Stimulated activated CD8-positive, alpha-beta memory T cell treated with anti-CD3 and anti-CD28 coated beads, Interleukin-12 subunit alpha, Interleukin-12 subunit beta, amount 100 ng/mL, for 4 hours (primary cell): ENCODE data around the gene FKBP9.
A peak's percentile ranks its signal among the peaks of the same experiment; 100 is the strongest.
"Not testable (repeated sequence)": the region's sequence is repeated elsewhere in the genome, so short reads cannot be mapped to it uniquely, and the experiment has no call there.

Source experiments
- DNase-seq: peaks from one replicate; pipeline ENCODE4 v3.0.0-alpha.2; 2020; ENCODE audit warnings: low read depth

The FKBP9 gene, protein sequence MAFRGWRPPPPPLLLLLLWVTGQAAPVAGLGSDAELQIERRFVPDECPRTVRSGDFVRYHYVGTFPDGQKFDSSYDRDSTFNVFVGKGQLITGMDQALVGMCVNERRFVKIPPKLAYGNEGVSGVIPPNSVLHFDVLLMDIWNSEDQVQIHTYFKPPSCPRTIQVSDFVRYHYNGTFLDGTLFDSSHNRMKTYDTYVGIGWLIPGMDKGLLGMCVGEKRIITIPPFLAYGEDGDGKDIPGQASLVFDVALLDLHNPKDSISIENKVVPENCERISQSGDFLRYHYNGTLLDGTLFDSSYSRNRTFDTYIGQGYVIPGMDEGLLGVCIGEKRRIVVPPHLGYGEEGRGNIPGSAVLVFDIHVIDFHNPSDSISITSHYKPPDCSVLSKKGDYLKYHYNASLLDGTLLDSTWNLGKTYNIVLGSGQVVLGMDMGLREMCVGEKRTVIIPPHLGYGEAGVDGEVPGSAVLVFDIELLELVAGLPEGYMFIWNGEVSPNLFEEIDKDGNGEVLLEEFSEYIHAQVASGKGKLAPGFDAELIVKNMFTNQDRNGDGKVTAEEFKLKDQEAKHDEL

GRCh38 chr7:32957326-32958045 lies at the start of gene FKBP9:
TSS of gene FKBP9 (plus strand) at chr7:32957440. CDS start at chr7:32957574, 134 bp downstream.
- no peak for DNase-seq

DNA sequence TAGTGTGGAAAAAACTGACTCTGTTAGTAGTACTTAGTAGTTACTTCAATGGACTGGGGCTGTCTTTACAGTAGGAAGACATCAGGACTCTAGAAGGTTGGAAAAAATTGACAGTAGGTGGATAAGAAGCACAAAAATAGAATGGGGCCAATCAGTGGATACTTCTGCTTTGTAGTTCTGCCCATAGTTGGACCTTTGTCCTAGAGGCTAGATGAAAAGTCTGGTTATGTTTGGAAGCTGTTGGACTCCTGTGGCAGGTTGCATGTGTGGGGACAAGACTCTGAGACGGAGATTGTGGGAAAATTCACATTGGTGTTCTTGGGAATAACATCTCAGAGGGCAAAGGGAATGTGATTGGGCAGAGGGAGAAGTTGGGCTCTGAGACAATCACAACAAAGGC lies 47.0 kb upstream of the FKBP9 start:
- DNase-seq = no peak

DNA sequence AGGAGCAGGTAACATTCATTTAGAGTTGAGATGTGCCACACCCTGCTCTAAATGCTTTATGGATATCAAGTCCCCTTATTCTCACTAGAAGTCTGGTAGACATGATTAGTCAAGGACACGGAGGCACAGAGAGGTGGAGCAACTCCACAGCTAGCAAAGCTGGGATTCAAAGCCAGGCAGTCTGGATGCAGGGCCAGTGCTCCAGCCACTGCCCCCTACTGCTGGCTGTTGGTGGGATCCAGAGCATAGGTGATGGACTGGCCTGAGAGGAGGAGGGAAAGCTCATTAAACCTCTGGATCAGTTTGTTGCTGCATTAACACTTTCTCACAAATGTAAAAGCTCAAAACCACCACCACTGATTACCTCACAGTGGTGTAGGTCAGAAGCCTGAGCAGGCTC lies 43.1 kb upstream of the FKBP9 start:
- no peak for DNase-seq

DNA sequence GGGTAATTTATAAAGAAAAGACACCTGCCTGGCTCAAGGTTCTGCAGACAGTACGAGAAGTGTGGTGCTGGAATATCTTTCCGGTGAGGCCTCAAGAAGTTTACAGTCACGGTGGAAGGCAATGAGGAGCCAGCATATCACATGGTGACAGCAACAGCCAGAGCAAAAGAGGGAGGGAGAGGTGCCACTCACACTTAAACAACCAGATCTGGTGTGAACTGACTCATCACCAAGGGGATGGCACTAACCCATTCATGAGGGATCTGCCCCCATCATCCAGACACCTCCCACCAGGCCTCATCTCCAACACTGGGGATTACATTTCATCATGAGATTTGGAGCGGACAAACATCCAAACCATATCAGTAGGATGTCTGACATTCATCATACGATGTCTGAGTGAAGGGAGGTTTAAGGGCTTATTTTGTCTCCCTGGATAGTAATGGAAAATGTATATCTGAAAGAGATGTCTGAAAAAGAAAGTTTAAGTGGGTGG lies 42.2 kb upstream of the FKBP9 start:
- DNase-seq = no peak

DNA sequence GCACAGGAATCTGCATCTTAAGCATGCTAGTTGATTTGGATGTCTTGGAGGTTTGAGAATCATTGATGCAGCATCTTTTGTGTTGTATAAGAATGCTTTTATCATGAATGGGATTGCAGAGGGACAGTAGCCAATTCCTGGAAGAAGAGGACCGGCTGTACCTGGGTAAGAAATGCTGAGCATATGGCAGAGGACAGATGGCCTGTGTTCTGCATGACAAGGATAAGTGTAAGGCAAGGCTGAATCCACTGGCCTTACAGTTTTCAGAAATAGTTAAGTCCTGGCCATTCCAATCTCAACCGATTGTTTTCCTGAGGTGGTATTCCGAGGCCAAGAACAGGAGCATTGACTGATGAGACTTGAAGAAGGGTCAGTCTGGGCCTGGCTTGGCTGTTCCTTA lies 41.2 kb upstream of the FKBP9 start:
- no peak for DNase-seq

GRCh38 chr7:32916994-32917393 lies 40.2 kb upstream of the FKBP9 start:
- not testable (repeated sequence) for DNase-seq

DNA sequence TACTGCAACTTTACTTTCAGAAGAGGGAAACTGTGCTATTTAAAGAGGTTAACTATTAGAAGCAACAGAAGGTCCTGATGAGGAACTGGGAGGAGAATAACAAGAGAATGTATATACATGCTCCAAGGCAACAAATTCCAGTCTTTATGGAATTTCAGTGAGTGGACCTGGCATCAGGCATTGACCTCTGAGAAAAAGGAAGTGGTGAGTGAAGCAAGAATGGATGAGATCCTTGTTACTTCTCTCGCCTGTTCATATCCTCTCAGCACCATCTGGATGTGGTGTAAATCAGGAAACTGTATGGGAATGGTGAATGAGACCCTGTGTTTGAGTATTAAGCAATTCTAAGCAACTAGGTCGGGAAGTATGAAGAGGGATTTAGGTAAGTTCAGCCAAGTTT lies 35.3 kb upstream of the FKBP9 start:
- no peak for DNase-seq

DNA sequence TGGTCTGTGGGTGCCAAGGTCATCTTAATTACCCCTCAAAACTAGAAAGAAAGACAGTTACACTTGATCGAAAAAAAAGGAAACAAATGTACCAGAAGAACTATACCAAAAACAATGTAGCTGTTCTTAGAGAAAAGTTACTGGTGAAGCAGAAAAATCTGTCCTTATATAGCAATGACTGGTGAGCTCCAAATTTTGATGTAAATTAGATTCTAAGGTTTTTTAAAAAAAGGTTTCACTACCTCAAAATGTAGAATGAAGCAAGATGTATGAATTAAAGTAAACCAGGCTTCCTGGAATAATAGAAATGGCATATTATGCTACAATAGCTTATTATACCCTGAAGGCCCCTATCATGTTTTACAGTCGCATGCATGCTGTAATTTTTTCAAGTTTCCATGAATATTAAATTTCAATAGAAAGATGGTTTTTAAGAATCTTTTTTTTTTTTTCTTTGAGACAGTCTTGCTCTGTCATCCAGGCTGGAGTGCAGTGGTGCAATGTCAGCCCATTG lies 28.4 kb upstream of the FKBP9 start:
- no peak for DNase-seq

DNA sequence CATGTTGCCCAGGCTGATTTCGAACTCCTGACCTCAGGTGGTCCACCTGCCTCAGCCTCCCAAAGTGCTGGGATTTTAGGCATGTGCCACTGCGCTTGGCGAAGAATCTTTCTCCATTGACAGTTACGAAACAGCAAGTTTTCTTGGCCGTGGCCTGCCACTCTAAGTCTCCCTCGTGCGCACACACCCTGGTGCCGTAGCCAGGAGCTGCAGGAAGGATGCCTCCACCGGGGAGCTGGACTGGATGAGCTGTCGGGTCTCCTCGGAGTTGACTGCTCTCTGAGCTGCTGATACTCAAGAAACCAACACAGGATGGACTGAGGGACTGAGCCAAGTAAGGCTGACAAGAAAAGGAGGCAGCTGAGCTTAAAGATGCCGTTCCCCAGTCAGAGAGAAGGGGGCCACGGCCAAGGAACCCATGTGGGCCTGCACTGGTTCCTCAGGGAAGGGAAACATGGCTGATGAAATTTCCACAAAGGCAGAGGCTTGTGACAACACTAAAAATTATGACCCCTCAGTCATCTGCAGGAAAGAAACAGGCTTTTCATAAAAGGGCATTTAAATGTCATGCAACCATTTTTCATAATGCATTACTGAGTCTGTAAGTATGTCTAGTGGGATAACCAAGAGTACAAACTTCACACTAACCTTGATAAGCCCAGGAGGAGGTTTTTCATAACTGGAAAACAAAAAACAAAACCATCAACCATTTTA lies 27.7 kb upstream of the FKBP9 start:
- DNase-seq = no peak

- no peak for DNase-seq
Measured at GRCh38 chr7:32930378-32930777, 26.9 kb upstream of the FKBP9 start.

DNA sequence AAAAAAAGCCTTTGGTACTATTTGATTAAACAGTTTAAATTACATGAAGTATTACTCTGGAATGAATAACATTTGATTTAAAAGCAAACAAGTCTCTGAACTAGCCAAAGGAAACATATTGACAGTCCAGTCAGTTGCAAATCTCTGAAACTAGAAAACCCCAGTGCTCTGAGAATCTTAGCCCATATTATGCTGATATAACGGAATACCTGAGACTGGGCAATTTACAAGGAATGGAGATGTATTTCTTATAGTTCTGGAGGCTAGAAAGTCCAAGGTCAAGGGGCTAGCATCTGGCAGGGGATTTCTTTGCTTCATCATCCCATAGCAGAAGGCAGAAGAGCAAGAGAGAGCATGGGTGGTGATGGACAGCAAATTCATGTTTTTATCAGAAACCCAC lies 21.7 kb upstream of the FKBP9 start:
- no peak for DNase-seq

DNA sequence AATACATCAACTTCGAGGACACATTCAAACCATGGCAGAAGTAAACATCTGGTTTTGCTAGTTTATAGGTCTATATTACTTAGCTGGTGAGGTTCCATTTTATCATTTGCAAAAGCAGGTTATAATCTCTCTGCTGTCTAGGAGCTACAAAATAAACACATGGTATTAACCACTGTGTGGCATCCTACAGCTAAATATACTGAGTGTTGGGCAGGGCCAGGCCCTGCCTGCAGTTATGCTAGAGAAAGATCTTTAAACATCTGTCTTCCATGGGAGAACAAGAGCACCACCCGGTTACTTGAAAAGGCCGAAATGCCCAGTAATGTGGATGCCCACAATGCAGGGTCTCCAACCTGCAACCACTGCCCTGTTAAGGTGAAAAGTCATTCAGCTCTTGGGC lies 20.6 kb upstream of the FKBP9 start:
- no peak for DNase-seq

DNA sequence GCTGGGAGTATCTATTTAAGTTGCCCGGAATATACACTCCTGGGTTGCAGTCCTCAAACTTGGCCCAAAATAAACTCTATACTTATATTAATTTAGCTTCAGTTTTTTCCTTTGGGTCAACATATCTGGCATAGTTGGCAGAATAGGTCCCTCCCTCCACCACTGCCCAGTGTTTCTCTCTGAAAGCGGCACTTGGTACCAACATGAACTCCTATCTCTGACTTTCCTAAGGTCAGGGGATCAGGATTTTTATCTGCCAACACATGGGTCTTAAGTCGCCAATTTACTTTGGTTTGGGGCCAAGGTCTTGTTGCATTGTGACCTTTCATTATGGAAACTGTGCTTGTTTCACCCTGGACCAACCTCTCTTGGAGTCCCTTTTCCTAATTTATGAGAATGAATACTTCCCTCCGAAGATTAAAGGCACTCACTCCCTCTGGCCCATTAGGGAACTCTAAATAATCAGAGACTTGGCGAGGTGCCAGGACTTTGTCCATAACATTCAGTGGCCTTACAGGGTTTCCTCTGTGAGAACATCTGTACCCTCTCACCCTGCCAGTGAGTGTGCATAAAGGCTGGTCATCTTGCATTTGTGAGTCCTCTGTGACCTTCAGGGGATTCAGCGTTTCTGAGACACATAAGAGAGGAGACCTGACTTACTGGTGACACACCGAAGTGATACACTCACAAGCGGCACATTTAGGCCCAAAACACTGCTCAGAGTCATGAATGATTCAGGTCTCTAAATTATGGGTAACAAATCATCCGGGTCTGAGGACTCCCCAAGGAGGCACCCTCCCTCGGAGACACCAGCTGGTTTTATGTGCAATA lies 19.7 kb upstream of the FKBP9 start:
- no peak for DNase-seq

DNA sequence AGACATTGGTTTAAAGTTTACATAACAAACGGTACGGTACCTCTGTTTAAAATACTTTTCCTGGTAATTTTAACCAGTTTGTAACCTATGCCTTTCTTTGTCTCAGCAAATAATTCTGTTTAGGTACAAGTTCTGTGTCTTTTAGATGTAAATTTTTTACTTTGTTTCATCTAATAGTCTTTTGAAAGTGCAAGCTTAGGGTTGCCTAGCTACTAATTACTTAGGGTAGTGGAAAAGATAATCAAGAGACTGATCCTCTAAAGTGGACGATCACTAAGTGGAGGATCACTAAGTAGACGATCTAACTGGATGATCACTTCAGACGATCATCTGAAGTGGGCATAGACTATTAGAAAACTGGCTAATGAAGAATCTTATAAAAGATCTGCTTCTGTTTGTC lies 16.1 kb upstream of the FKBP9 start:
- DNase-seq = no peak

- DNase-seq = no peak
Measured at GRCh38 chr7:32941681-32942414, 15.4 kb upstream of the FKBP9 start.

DNA sequence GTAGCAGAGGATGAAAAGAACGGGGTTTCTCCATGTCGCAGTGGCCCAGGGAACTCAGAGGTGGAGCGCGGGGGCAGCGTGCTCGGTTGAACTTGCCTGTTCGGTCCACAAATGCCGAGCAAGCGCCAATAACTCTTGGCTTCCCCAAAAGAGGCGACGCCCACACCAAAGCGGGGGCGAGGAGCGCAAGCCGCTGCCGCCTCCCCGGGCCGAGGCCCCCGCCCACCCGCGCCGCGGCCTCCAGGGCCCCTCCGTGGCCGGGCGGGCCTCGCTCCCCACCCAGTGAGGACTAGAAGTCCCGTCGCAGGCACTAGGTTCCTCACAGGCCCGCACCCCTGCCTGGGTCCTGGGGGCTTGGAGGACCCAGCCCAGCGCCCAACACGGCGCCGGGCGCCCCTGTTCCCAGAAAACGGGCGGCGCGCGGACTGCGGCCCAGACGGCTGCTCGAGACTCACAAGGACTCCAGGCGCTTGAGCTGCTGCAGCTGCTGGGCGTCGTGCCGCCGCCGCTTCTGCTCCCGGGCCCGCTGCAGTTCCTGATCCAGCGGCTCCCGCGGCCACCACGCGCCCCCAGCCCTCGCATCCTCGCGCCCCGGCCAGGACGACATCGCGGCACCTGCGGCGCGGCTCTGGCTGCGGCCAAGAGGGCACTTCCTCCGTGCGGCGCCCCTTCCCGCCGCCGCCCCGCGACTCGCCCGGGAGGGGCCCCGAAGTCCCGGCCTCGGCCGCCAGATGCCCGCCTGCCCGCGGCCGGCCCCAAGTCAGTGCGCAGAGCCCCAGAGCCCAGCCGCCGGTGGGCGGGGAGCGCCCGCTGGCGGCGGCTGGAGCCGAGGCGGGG lies 14.6 kb upstream of the FKBP9 start:
- peak; percentile 51 for DNase-seq

GRCh38 chr7:32943252-32944030 lies 13.8 kb upstream of the FKBP9 start:
- DNase-seq = no peak

DNA sequence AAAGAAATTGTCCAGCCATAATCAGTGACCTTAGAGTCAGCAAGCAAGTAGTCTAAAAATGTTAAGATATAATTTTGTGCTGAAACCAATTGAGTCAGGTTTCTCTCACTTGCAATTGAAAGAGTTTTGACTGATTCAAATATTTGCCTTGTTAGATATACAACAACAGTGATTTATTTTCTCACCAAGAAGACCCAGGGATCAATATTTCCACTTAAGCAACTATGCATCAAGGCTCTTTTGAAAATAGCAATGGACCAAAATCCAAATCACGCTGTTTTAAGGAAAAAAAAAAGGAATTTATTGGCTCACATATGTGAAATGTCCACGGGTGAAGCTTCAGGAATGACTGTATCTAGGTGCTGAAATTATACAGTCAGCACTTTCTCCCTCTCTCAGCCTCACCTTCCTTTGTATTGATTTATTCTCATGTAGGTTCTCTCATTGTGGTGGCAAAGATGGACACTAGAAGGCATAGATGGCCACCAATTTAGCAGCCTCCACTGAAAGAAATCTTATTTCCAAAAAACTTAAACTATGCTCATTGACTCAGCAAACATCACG lies 9.7 kb upstream of the FKBP9 start:
- DNase-seq = no peak
